Stimulated activated CD8-positive, alpha-beta memory T cell treated with anti-CD3 and anti-CD28 coated beads, Interleukin-4, amount 100 ng/mL, for 48 hours (primary cell): ENCODE measurements around the gene UGT1A7.

Experiments
- DNase-seq: peaks from one replicate; pipeline ENCODE4 v3.0.0-alpha.2; 2020

The UGT1A7 gene

GRCh38 chr2:233766416-233766815 is 84.7 kb downstream of the UGT1A7 start:
- DNase-seq = no peak

- DNase-seq = no peak
These were observed 86.4 kb downstream of the UGT1A7 start for GRCh38 chr2:233768076-233768475.

- DNase-seq = no peak
These were observed 87.6 kb downstream of the UGT1A7 start for GRCh38 chr2:233769260-233769659.

- DNase-seq = no peak
These were observed 90.5 kb downstream of the UGT1A7 start for GRCh38 chr2:233772153-233772552.

GRCh38 chr2:233772583-233772982 is 90.9 kb downstream of the UGT1A7 start:
- DNase-seq = no peak

- no peak for DNase-seq
These were observed 92.2 kb downstream of the UGT1A7 start for GRCh38 chr2:233773854-233774253.

- no peak for DNase-seq
These were observed 93.7 kb downstream of the UGT1A7 start for GRCh38 chr2:233775414-233775813.

GRCh38 chr2:233778030-233778429 is 96.3 kb downstream of the UGT1A7 start, which contains the start of gene MROH2A:
TSS of gene MROH2A (plus strand) at chr2:233778330. CDS start at chr2:233779359, 1,029 bp downstream.
- DNase-seq = no peak

- no peak for DNase-seq
These were observed 98.0 kb downstream of the UGT1A7 start for GRCh38 chr2:233779722-233780121.

GRCh38 chr2:233780771-233781170 is 99.1 kb downstream of the UGT1A7 start:
- DNase-seq = no peak

GRCh38 chr2:233789554-233789953 is 107.9 kb downstream of the UGT1A7 start:
- DNase-seq = no peak

GRCh38 chr2:233791151-233791882 is 109.6 kb downstream of the UGT1A7 start:
- no peak for DNase-seq

GRCh38 chr2:233791883-233792329 is 110.2 kb downstream of the UGT1A7 start:
- DNase-seq = no peak

- no peak for DNase-seq
These were observed 111.0 kb downstream of the UGT1A7 start for GRCh38 chr2:233792720-233793119.

- no peak for DNase-seq
These were observed 111.9 kb downstream of the UGT1A7 start for GRCh38 chr2:233793465-233794127.

GRCh38 chr2:233794128-233794658 is 112.5 kb downstream of the UGT1A7 start:
- DNase-seq = no peak

GRCh38 chr2:233795735-233796171 is 114.1 kb downstream of the UGT1A7 start:
- DNase-seq = peak; percentile 10

GRCh38 chr2:233796254-233796653 is 114.6 kb downstream of the UGT1A7 start:
- DNase-seq = no peak

GRCh38 chr2:233798335-233799086 is 116.8 kb downstream of the UGT1A7 start:
- peak; percentile 15 for DNase-seq

- DNase-seq = peak; percentile 11
These were observed 117.5 kb downstream of the UGT1A7 start for GRCh38 chr2:233799087-233799665.

- peak; percentile 5 for DNase-seq
These were observed 118.0 kb downstream of the UGT1A7 start for GRCh38 chr2:233799716-233800115.

GRCh38 chr2:233800208-233800607 is 118.5 kb downstream of the UGT1A7 start:
- peak; percentile 4 for DNase-seq
